ACHN (cell line): ENCODE data around the gene TCF4.

Experiments used
- DNase-seq: peaks from one replicate; pipeline ENCODE4 v3.0.0-alpha.2; 2015
- in situ Hi-C: cut with HindIII; loops from 2 replicates; pipeline ENCODE4 v1.10.0; 2017; ENCODE audit warnings: low sequenced_read_pairs, low pct_ligation_motif_present, low pct_unique_long_range_greater_than_20kb

TCF4 gene

GRCh38 chr18:55251254-55251971, 336.6 kb downstream of the TCF4 start:
- in situ Hi-C loops = no loop called here
- no peak for DNase-seq

- no peak for DNase-seq
- in situ Hi-C loops = no loop called here
Measured at GRCh38 chr18:55250768-55251173, 337.2 kb downstream of the TCF4 start.

- DNase-seq = no peak
- in situ Hi-C loops = no loop called here
Measured at GRCh38 chr18:55249550-55249949, 338.4 kb downstream of the TCF4 start.

GRCh38 chr18:55248495-55248894, 339.5 kb downstream of the TCF4 start:
- no peak for DNase-seq
- in situ Hi-C loops = no loop called here

- in situ Hi-C loops = no loop called here
- DNase-seq = no peak
Measured at GRCh38 chr18:55247032-55247431, 341.0 kb downstream of the TCF4 start.

- in situ Hi-C loops = no loop called here
- no peak for DNase-seq
Measured at GRCh38 chr18:55246278-55246677, 341.7 kb downstream of the TCF4 start.

- no peak for DNase-seq
- in situ Hi-C loops = no loop called here
Measured at GRCh38 chr18:55245211-55245614, 342.8 kb downstream of the TCF4 start.

GRCh38 chr18:55244546-55244945, 343.4 kb downstream of the TCF4 start:
- DNase-seq = no peak
- in situ Hi-C loops = no loop called here

GRCh38 chr18:55243857-55244256, 344.1 kb downstream of the TCF4 start:
- DNase-seq = no peak
- in situ Hi-C loops = no loop called here

- no peak for DNase-seq
- in situ Hi-C loops = no loop called here
Measured at GRCh38 chr18:55243255-55243654, 344.7 kb downstream of the TCF4 start.

- in situ Hi-C loops = no loop called here
Measured at GRCh38 chr18:55240978-55241377, 347.0 kb downstream of the TCF4 start.

GRCh38 chr18:55239740-55240139, 348.3 kb downstream of the TCF4 start:
- no peak for DNase-seq
- in situ Hi-C loops = no loop called here

More at GRCh38 chr18:55240978-55241377, 347.0 kb downstream of the TCF4 start:
- no peak for DNase-seq

GRCh38 chr18:55237660-55238059, 350.3 kb downstream of the TCF4 start:
- no peak for DNase-seq
- in situ Hi-C loops = no loop called here

GRCh38 chr18:55236150-55236931, 351.7 kb downstream of the TCF4 start:
- in situ Hi-C loops = no loop called here
- no peak for DNase-seq

GRCh38 chr18:55235094-55235461, 352.9 kb downstream of the TCF4 start:
- DNase-seq = no peak
- in situ Hi-C loops = no loop called here

- in situ Hi-C loops = no loop called here
- peak; percentile 80 for DNase-seq
Measured at GRCh38 chr18:55234366-55235093, 353.5 kb downstream of the TCF4 start.

GRCh38 chr18:55233857-55234256, 354.1 kb downstream of the TCF4 start:
- DNase-seq = no peak
- in situ Hi-C loops = no loop called here

- in situ Hi-C loops = no loop called here
- no peak for DNase-seq
Measured at GRCh38 chr18:55232506-55232905, 355.5 kb downstream of the TCF4 start.

GRCh38 chr18:55229682-55230081, 358.3 kb downstream of the TCF4 start:
- no peak for DNase-seq
- in situ Hi-C loops = no loop called here
